HCT116 (cell line): ENCODE results near the gene POLH. TPM values are rescaled to one million over a fixed set of nuclear protein-coding genes. Genes with fewer than 3 reads are reported as not detected.

Source experiments
- ATAC-seq: fragments of 200-7000 bp; cut with Tn5 transposase; 2 replicates; pipeline ENCODE4 v1.9.1; 2020; ENCODE audit warnings: mild to moderate bottlenecking, moderate library complexity
- BruUV-seq: library from RNA; stranded (reverse); fragments of 400-500 nt; replicated peaks from 2 replicates; lab custom pipeline; 2021; lab: Mats Ljungman, UMichigan
- CTCF ChIA-PET: fragments of 300-600 bp; sonication (Branson Sonifier 250); formaldehyde crosslinking; loops from one replicate; lab custom pipeline; 2021; ENCODE audit warnings: antibody characterized with exemption; lab: Charles Lee
- POLR2A ChIA-PET: fragments of 300-600, 350-600 bp; sonication (Branson Sonifier 250); formaldehyde crosslinking; loops from one replicate; lab custom pipeline; 2021; ENCODE audit warnings: antibody characterized with exemption; lab: Charles Lee
- RAD21 ChIA-PET, 2 experiments: fragments of 300-600 bp; sonication (Branson Sonifier 250); formaldehyde crosslinking; loops; one replicate each; lab custom pipeline; 2023; ENCODE audit warnings: low total read pairs in 2 of 2; ENCODE audit not compliant: uncharacterized antibody in 2 of 2, unreplicated experiment in 2 of 2, low non-redundant PET in 1 of 2; lab: Charles Lee
- DNase-seq: peaks from one replicate; pipeline ENCODE4 v3.0.0-alpha.2; 2010; ENCODE audit warnings: low read depth, low spot score
- H2AFZ ChIP-seq: fragments of 200-600 bp; shearing (Covaris generic), sonication (generic); 2 replicates; pipeline ENCODE4 v1.6.1; 2017; ENCODE audit warnings: low read depth, mixed run types, mixed read lengths, antibody characterized with exemption, low read length; ENCODE audit not compliant: poor library complexity, severe bottlenecking
- H3K27ac ChIP-seq: 2 replicates; pipeline ENCODE4 v1.5.1; 2012; ENCODE audit warnings: low read depth, low read length
- H3K27me3 ChIP-seq: fragments of 200-600 bp; sonication (generic); 2 replicates; pipeline ENCODE4 v1.6.1; 2016; ENCODE audit warnings: mixed run types, low read length, mixed read lengths; ENCODE audit not compliant: insufficient read depth
- H3K36me3 ChIP-seq, 2 experiments: fragments of 200-500 bp in 1 of 2; fragments of 200-600 bp in 1 of 2; sonication (Bioruptor generic) in 1 of 2; sonication (generic) in 1 of 2; 2 replicates each; pipeline versions ENCODE4 v1.5.1 to v1.6.1; 2014 to 2016; ENCODE audit warnings: low read length in 2 of 2, inconsistent platforms in 1 of 2, mixed read lengths in 1 of 2, mixed run types in 1 of 2; ENCODE audit not compliant: insufficient read depth in 2 of 2, control insufficient read depth in 1 of 2
- H3K4me1 ChIP-seq, 2 experiments: fragments of 200-600 bp in 1 of 2; sonication (generic) in 1 of 2; 2 replicates each; pipeline versions ENCODE4 v1.5.1 to v1.6.1; 2012 to 2017; ENCODE audit warnings: low read length in 2 of 2, inconsistent platforms in 1 of 2, mild to moderate bottlenecking in 1 of 2, mixed read lengths in 1 of 2, mixed run types in 1 of 2, moderate library complexity in 1 of 2; ENCODE audit not compliant: insufficient read depth in 2 of 2, control insufficient read depth in 1 of 2
- H3K4me2 ChIP-seq: fragments of 200-600 bp; sonication (generic); 2 replicates; pipeline ENCODE4 v1.6.1; 2017; ENCODE audit warnings: mixed run types, low read length, mixed read lengths
- H3K4me3 ChIP-seq, 2 experiments: fragments of 200-600 bp in 1 of 2; sonication (generic) in 1 of 2; replicated peaks in 1 of 2; 2 replicates each; pipeline ENCODE4 v1.5.1; 2011 to 2016; ENCODE audit warnings: low read length in 2 of 2, control low read depth in 1 of 2, low read depth in 1 of 2, mild to moderate bottlenecking in 1 of 2, mixed read lengths in 1 of 2, mixed run types in 1 of 2
- H3K79me2 ChIP-seq: fragments of 200-600 bp; sonication (generic); 2 replicates; pipeline ENCODE4 v1.6.1; 2017; ENCODE audit warnings: mild to moderate bottlenecking, mixed run types, low read length, moderate library complexity, mixed read lengths; ENCODE audit not compliant: insufficient read depth
- H3K9ac ChIP-seq: fragments of 200-600 bp; sonication (generic); 2 replicates; pipeline ENCODE4 v1.6.1; 2016; ENCODE audit warnings: low read length, mixed read lengths
- H3K9me2 ChIP-seq: fragments of 200-600 bp; sonication (generic), shearing (Covaris generic); 2 replicates; pipeline ENCODE4 v1.6.1; 2017; ENCODE audit warnings: mixed run types, mild to moderate bottlenecking, moderate library complexity; ENCODE audit not compliant: insufficient read depth
- H3K9me3 ChIP-seq, 2 experiments: fragments of 200-500 bp in 1 of 2; fragments of 200-600 bp in 1 of 2; sonication (Bioruptor generic) in 1 of 2; sonication (generic) in 1 of 2; 2 replicates each; pipeline ENCODE4 v1.6.1; 2014 to 2017; ENCODE audit warnings: low read length in 2 of 2, mixed read lengths in 2 of 2, inconsistent platforms in 1 of 2, low read depth in 1 of 2, mild to moderate bottlenecking in 1 of 2, mixed run types in 1 of 2, moderate library complexity in 1 of 2; ENCODE audit not compliant: control insufficient read depth in 1 of 2, insufficient read depth in 1 of 2
- H4K20me1 ChIP-seq: fragments of 200-600 bp; sonication (generic), shearing (Covaris generic); 2 replicates; pipeline ENCODE4 v1.6.1; 2017; ENCODE audit warnings: mixed run types, mild to moderate bottlenecking, moderate library complexity; ENCODE audit not compliant: insufficient read depth
- CBX3 ChIP-seq: IDR thresholded peaks from 2 replicates; pipeline ENCODE4 v1.6.1; 2012; ENCODE audit warnings: low read depth
- CTCF ChIP-seq, 3 experiments: fragments of 200-600 bp in 1 of 3; sonication (generic) in 1 of 3; IDR thresholded peaks in 2 of 3; conservative IDR thresholded peaks in 1 of 3; 2 replicates each; pipeline ENCODE4 v1.5.1; 2012 to 2017; ENCODE audit warnings: low read depth in 2 of 3, low read length in 2 of 3, antibody characterized with exemption in 1 of 3, borderline replicate concordance in 1 of 3, control low read depth in 1 of 3, mild to moderate bottlenecking in 1 of 3, mixed read lengths in 1 of 3, mixed run types in 1 of 3, moderate library complexity in 1 of 3; ENCODE audit not compliant: insufficient read depth in 1 of 3
- ELF1 ChIP-seq: IDR thresholded peaks from 2 replicates; pipeline ENCODE4 v1.6.1; 2012; ENCODE audit warnings: low read depth, borderline replicate concordance
- EZH2 ChIP-seq: fragments of 200-600 bp; sonication (generic); IDR thresholded peaks from 2 replicates; pipeline ENCODE4 v1.6.1; 2017; ENCODE audit warnings: antibody characterized with exemption, mixed run types
- FOSL1 ChIP-seq: IDR thresholded peaks from 2 replicates; pipeline ENCODE4 v1.6.1; 2012; ENCODE audit warnings: low read depth
- JUND ChIP-seq: IDR thresholded peaks from 2 replicates; pipeline ENCODE4 v1.6.1; 2012
- MAX ChIP-seq: IDR thresholded peaks from 2 replicates; pipeline ENCODE4 v1.6.1; 2012
- REST ChIP-seq: IDR thresholded peaks from 2 replicates; pipeline ENCODE4 v1.6.1; 2012; ENCODE audit warnings: low read depth
- SIN3A ChIP-seq: IDR thresholded peaks from 2 replicates; pipeline ENCODE4 v1.6.1; 2012; ENCODE audit warnings: low read depth
- TCF7L2 ChIP-seq: IDR thresholded peaks from 2 replicates; pipeline ENCODE4 v1.7.0; 2011; ENCODE audit warnings: borderline replicate concordance, inconsistent platforms; ENCODE audit not compliant: insufficient read depth, insufficient read length; ENCODE audit errors: extremely low read depth
- ZNF274 ChIP-seq: fragments of 200-500 bp; sonication (Bioruptor generic); IDR thresholded peaks from 2 replicates; pipeline ENCODE4 v1.6.1; 2014; ENCODE audit warnings: mild to moderate bottlenecking, low read depth, low read length, inconsistent platforms
- intact Hi-C: fragments of 100-400 bp; cut with micrococcal nuclease; formaldehyde crosslinking; loops from 2 replicates; pipeline ENCODE4 v1.10.0; 2022
- total RNA-seq: library from RNA; stranded (reverse); gene quantifications from one replicate; pipeline ENCODE4 v1.2.1, GENCODE V29; 2021; ENCODE audit not compliant: unreplicated experiment
- TF ChIP-seq, protein P1 (sequence below): IDR thresholded peaks from 2 replicates; pipeline ENCODE4 v1.6.1; 2012

POLH gene
- total RNA-seq, 1 experiment from 2014 or later = 20.6 TPM

- H3K36me3 ChIP-seq = peaks cover 26 to 27% of the 10 kb centered on the region in 2 experiments
- POLR2A ChIA-PET = interaction anchor here (1.0 to 1.4 kb wide), 4 partner anchors 50 to 195 kb away, joined by 3 to 6 read pairs (median 3); partner anchors contain the start of genes GTPBP2 and VEGFA
- H3K4me2 ChIP-seq = peak overlapping the region; percentile 98
- TF ChIP-seq ZNF274 (no peak), TCF7L2 (peak; percentile 37), SIN3A (no peak), EZH2 (no peak), MAX (0 out of 2 replicates have a peak, but pooled peaks have one; percentile 36)
- DNase-seq (no peak), ATAC-seq (peak; percentile 55)
- CTCF ChIA-PET = no interaction called here
- peak overlapping the region; percentile 69 to 84 for H3K4me3 ChIP-seq
- peaks cover 8 to 15% of the 10 kb centered on the region in 2 experiments; a peak in 3 of 4 replicates for H3K4me1 ChIP-seq
- peak overlapping the region; percentile 91 for H3K9ac ChIP-seq
- no peaks in the 10 kb centered on the region for H3K9me3 ChIP-seq
- H3K79me2 ChIP-seq = peaks cover 82% of the 10 kb centered on the region
- H3K9me2 ChIP-seq = no peaks in the 10 kb centered on the region
- H3K27ac ChIP-seq = peak overlapping the region; percentile 88
- no peak overlapping the region for H2AFZ ChIP-seq
- intact Hi-C loops = no loop called here
- H3K27me3 ChIP-seq = no peaks in the 10 kb centered on the region
- RAD21 ChIA-PET = no interaction called here
- BruUV-seq = no TSS peak
- H4K20me1 ChIP-seq = no peaks in the 10 kb centered on the region
Observed at GRCh38 chr6:43575105-43575771, 747 bp upstream of the POLH start.

DNA sequence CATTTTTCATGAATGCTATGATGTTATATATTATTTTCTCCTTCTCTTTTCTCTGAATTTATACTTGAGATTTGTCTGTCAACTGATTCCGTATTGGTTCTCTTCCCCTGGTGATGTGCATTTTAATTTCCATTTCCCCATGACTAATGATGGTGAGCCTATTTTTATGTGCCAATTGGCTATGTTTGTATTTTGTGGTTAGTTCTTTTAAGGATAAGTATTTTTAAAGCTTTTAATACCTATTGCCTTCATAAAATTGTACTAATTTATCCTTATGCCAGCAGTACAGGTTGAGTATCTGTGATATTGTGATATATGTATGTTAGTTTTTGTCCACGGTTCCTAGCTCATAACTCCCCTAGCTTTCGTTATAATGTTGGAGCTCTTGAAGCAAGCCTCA, 2.8 kb downstream of the POLH start:
- Histone ChIP-seq H3K27ac (no peak overlapping the region), H3K36me3 (peaks cover 12 to 14% of the 10 kb centered on the region in 2 experiments), H3K9me3 (no peaks in the 10 kb centered on the region), H3K4me3 (no peak overlapping the region), H3K9me2 (no peaks in the 10 kb centered on the region), H3K79me2 (peaks cover 66% of the 10 kb centered on the region), H3K4me1 (peaks cover 8 to 15% of the 10 kb centered on the region in 2 experiments; a peak in 3 of 4 replicates), H3K27me3 (no peaks in the 10 kb centered on the region), H2AFZ (no peak overlapping the region), H3K4me2 (no peak overlapping the region), H4K20me1 (no peaks in the 10 kb centered on the region), H3K9ac (no peak overlapping the region)
- CTCF ChIA-PET = no interaction called here
- intact Hi-C loops = no loop called here
- POLR2A ChIA-PET = no interaction called here
- no peak for DNase-seq
- no peak for ATAC-seq
- RAD21 ChIA-PET = no interaction called here
- no TSS peak for BruUV-seq
- TF ChIP-seq REST (no peak), CTCF (IDR thresholded peaks at IDR 0.05 in 2 of 3, conservative IDR thresholded peaks at IDR 0.05 in 1 of 3; ENCODE audit: borderline replicate concordance in 1 of 3, insufficient read depth in 1 of 3, low read depth in 2 of 3, low read length in 2 of 3) (no peak), ELF1 (no peak), MAX (no peak), CBX3 (no peak), JUND (no peak), FOSL1 (no peak)
- TF ChIP-seq, protein P1, sequence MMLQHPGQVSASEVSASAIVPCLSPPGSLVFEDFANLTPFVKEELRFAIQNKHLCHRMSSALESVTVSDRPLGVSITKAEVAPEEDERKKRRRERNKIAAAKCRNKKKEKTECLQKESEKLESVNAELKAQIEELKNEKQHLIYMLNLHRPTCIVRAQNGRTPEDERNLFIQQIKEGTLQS = no peak
